GM21576 (cell line): ENCODE data around the gene SOX5.
"Not testable (repeated sequence)": the region's sequence is repeated elsewhere in the genome, so short reads cannot be mapped to it uniquely, and the experiment has no call there.

Experiments
- ATAC-seq: cut with Tn5 transposase; IDR thresholded peaks from one replicate; pipeline ENCODE4 v1.9.1; 2021; ENCODE audit warnings: mild to moderate bottlenecking, moderate library complexity; ENCODE audit not compliant: unreplicated experiment

SOX5 gene

GRCh38 chr12:23758608-23759007, 190.9 kb downstream of the SOX5 start:
- no peak for ATAC-seq

- ATAC-seq = no peak
Measured at GRCh38 chr12:23757541-23757962, 191.9 kb downstream of the SOX5 start.

GRCh38 chr12:23756416-23756815, 193.1 kb downstream of the SOX5 start:
- no peak for ATAC-seq

GRCh38 chr12:23753628-23754365, 195.7 kb downstream of the SOX5 start:
- ATAC-seq = no peak

GRCh38 chr12:23752245-23752644, 197.2 kb downstream of the SOX5 start:
- ATAC-seq = no peak

GRCh38 chr12:23751641-23752040, 197.8 kb downstream of the SOX5 start:
- ATAC-seq = no peak

- ATAC-seq = no peak
Measured at GRCh38 chr12:23750923-23751322, 198.5 kb downstream of the SOX5 start.

- ATAC-seq = no peak
Measured at GRCh38 chr12:23744696-23745095, 204.8 kb downstream of the SOX5 start.

- no peak for ATAC-seq
Measured at GRCh38 chr12:23742574-23742973, 206.9 kb downstream of the SOX5 start.

- ATAC-seq = no peak
Measured at GRCh38 chr12:23731493-23731892, 218.0 kb downstream of the SOX5 start.

- ATAC-seq = no peak
Measured at GRCh38 chr12:23731035-23731434, 218.4 kb downstream of the SOX5 start.

GRCh38 chr12:23729359-23729758, 220.1 kb downstream of the SOX5 start:
- ATAC-seq = no peak

GRCh38 chr12:23726646-23727045, 222.8 kb downstream of the SOX5 start:
- ATAC-seq = no peak

GRCh38 chr12:23722655-23723054, 226.8 kb downstream of the SOX5 start:
- ATAC-seq = no peak

- no peak for ATAC-seq
Measured at GRCh38 chr12:23721268-23721667, 228.2 kb downstream of the SOX5 start.

- ATAC-seq = no peak
Measured at GRCh38 chr12:23719493-23719892, 230.0 kb downstream of the SOX5 start.

GRCh38 chr12:23710361-23710760, 239.1 kb downstream of the SOX5 start:
- not testable (repeated sequence) for ATAC-seq

GRCh38 chr12:23708185-23708837, 241.2 kb downstream of the SOX5 start:
- no peak for ATAC-seq

GRCh38 chr12:23707270-23707669, 242.2 kb downstream of the SOX5 start:
- ATAC-seq = no peak

GRCh38 chr12:23704992-23705943, 244.2 kb downstream of the SOX5 start:
- ATAC-seq = no peak

- no peak for ATAC-seq
Measured at GRCh38 chr12:23703051-23703450, 246.4 kb downstream of the SOX5 start.
